GM18951 (cell line): ENCODE results near the gene RPAP3.

Experiments
- POLR2A ChIP-seq: IDR thresholded peaks from 4 replicates; pipeline ENCODE4 v1.6.1; 2011; ENCODE audit warnings: mild to moderate bottlenecking; ENCODE audit not compliant: insufficient read length, insufficient read depth; ENCODE audit errors: extremely low read depth
- in situ Hi-C: fragments of 300-500 bp; cut with MboI; formaldehyde crosslinking; loops from one replicate; pipeline ENCODE4 v1.12.0; 2022; ENCODE audit warnings: low sequenced_read_pairs, mixed read lengths, inconsistent platforms; ENCODE audit not compliant: unreplicated experiment

RPAP3 gene

GRCh38 chr12:47722136-47722834 lies 16.5 kb upstream of the RPAP3 start:
- in situ Hi-C loops = no loop called here
- no peak for TF ChIP-seq POLR2A

- in situ Hi-C loops = no loop called here
Observed at GRCh38 chr12:47721431-47721973, 15.7 kb upstream of the RPAP3 start.

GRCh38 chr12:47718531-47718930 lies 12.7 kb upstream of the RPAP3 start:
- no peak for TF ChIP-seq POLR2A
- in situ Hi-C loops = no loop called here

More at GRCh38 chr12:47721431-47721973, 15.7 kb upstream of the RPAP3 start:
- no peak for TF ChIP-seq POLR2A

- in situ Hi-C loops = no loop called here
- TF ChIP-seq POLR2A = no peak
Observed at GRCh38 chr12:47717443-47718193, 11.8 kb upstream of the RPAP3 start.

GRCh38 chr12:47717046-47717442 lies 11.2 kb upstream of the RPAP3 start:
- no peak for TF ChIP-seq POLR2A
- in situ Hi-C loops = no loop called here

- TF ChIP-seq POLR2A = no peak
- in situ Hi-C loops = no loop called here
Observed at GRCh38 chr12:47715877-47716548, 10.2 kb upstream of the RPAP3 start.

GRCh38 chr12:47715393-47715876 lies 9.6 kb upstream of the RPAP3 start:
- no peak for TF ChIP-seq POLR2A
- in situ Hi-C loops = no loop called here

GRCh38 chr12:47714826-47715386 lies 9.1 kb upstream of the RPAP3 start:
- in situ Hi-C loops = loop anchor here (5.0 kb wide), 1 partner anchor 62 kb away; no protein-coding TSS in a partner anchor

GRCh38 chr12:47712171-47712570 lies 6.3 kb upstream of the RPAP3 start:
- no peak for TF ChIP-seq POLR2A
- in situ Hi-C loops = loop anchor here (5.0 kb wide), 1 partner anchor 65 kb away; no protein-coding TSS in a partner anchor

More at GRCh38 chr12:47714826-47715386, 9.1 kb upstream of the RPAP3 start:
- TF ChIP-seq POLR2A = no peak

- no peak for TF ChIP-seq POLR2A
- in situ Hi-C loops = loop anchor here (5.0 kb wide), 1 partner anchor 66 kb away; no protein-coding TSS in a partner anchor
Observed at GRCh38 chr12:47711448-47711847, 5.6 kb upstream of the RPAP3 start.

GRCh38 chr12:47710278-47710677 lies 4.4 kb upstream of the RPAP3 start:
- in situ Hi-C loops = loop anchor here (5.0 kb wide), 1 partner anchor 67 kb away; no protein-coding TSS in a partner anchor
- no peak for TF ChIP-seq POLR2A

- TF ChIP-seq POLR2A = no peak
- in situ Hi-C loops = loop anchor here (5.0 kb wide), 1 partner anchor 68 kb away; no protein-coding TSS in a partner anchor
Observed at GRCh38 chr12:47709671-47710070, 3.8 kb upstream of the RPAP3 start.
